Measurements from ENCODE around the gene DCLK1.

DCLK1 gene

DNA sequence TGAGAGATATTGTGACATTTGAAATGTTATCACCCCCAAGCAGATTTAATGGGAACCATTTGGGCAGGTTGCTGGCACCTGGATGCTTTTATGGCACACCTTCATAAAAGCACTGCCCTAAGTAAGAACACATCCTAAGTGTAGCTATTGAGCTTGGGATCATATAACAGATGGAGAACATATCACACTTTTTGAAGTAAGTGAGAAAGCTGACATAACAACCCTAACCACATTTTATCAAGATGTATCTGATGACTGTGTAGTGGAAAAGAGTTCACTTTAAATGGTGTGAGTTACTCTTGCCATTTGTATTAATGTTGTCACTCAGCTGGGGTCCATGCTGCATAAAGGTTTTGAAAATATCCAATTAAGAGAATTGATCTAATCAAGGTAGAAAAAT, 287.9 kb downstream of the DCLK1 start:
- DNase-seq (ENCODE audit: low read depth in 2 of 2) = no peak
- TF ChIP-seq, protein P1, sequence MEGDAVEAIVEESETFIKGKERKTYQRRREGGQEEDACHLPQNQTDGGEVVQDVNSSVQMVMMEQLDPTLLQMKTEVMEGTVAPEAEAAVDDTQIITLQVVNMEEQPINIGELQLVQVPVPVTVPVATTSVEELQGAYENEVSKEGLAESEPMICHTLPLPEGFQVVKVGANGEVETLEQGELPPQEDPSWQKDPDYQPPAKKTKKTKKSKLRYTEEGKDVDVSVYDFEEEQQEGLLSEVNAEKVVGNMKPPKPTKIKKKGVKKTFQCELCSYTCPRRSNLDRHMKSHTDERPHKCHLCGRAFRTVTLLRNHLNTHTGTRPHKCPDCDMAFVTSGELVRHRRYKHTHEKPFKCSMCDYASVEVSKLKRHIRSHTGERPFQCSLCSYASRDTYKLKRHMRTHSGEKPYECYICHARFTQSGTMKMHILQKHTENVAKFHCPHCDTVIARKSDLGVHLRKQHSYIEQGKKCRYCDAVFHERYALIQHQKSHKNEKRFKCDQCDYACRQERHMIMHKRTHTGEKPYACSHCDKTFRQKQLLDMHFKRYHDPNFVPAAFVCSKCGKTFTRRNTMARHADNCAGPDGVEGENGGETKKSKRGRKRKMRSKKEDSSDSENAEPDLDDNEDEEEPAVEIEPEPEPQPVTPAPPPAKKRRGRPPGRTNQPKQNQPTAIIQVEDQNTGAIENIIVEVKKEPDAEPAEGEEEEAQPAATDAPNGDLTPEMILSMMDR (IDR thresholded peaks at IDR 0.05; ENCODE audit: low read depth, low read length) = no peak
- no peak overlapping the region for H3K4me3 ChIP-seq (replicated peaks in 1 of 2; ENCODE audit: low read depth in 2 of 2, low read length in 2 of 2)

DNA sequence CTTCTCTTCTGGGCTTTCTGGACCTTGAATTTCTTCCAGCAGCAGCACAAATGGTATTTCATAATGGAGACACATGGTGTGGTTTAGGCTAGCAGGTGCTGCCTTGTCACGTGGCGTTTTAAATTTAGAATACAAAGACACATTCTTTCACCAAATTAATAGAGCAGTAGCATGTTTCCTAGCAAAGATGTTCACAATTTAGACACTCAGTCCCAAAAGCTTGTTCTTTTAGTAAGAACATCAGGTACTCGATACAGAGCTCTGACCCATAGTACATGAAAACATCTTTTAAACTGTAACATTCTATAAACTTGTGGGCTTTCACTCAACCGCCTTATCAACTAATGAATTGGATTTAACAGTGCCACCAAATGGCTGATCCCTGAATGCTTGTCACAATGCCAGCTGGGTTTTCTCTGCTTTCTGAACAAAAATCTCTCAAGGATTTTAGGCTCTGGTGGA, 290.1 kb downstream of the DCLK1 start:
- peak in 1 of 2 donors; percentile 20 for DNase-seq (ENCODE audit: low read depth in 2 of 2)
- H3K4me3 ChIP-seq (replicated peaks in 1 of 2; ENCODE audit: low read depth in 2 of 2, low read length in 2 of 2) = no peak overlapping the region
- TF ChIP-seq, protein P1 (IDR thresholded peaks at IDR 0.05; ENCODE audit: low read depth, low read length) = no peak

DNA sequence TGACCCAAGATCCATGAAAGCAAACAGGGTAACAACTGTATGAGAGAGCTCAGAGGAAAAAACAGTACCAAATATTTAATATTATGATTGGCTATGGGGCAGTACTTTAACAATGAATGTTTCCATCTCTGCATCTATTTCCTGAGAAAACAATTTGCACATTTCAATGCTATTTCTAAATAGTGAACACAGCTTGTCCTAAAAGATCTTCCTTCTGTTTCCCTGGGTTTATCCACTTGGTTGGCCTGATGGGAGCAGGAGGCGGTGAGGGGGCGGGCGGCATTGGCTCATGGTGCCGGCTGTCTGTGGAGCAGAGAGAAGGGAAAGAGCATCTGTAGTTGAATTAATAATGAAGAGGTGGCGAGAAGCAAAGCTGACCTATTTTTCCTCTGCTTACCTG, 291.4 kb downstream of the DCLK1 start:
- TF ChIP-seq, protein P1 (IDR thresholded peaks at IDR 0.05; ENCODE audit: low read depth, low read length) = no peak
- no peak for DNase-seq (ENCODE audit: low read depth in 2 of 2)
- no peak overlapping the region for H3K4me3 ChIP-seq (replicated peaks in 1 of 2; ENCODE audit: low read depth in 2 of 2, low read length in 2 of 2)

DNA sequence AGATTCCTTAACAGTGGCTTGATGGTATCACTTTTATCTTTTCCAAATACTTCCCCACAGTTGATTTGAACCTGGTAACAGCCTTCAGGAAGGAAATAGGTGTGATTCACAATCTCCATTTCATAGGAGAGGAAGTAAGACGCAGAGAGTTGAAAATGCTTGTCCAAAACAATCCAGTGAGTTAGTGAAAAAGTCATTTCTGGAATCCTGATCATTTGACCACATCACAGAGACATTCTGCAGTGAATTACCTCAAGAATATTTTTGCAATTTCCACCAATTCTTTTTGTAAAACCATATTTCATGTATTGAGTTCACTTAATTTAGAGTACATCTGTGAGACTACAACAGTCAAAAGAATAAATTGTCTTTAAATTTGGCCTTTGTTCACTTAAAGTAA, 292.8 kb downstream of the DCLK1 start:
- TF ChIP-seq, protein P1 (IDR thresholded peaks at IDR 0.05; ENCODE audit: low read depth, low read length) = no peak
- no peak overlapping the region for H3K4me3 ChIP-seq (replicated peaks in 1 of 2; ENCODE audit: low read depth in 2 of 2, low read length in 2 of 2)
- peak; percentile 68 to 96 for DNase-seq (ENCODE audit: low read depth in 2 of 2)

DNA sequence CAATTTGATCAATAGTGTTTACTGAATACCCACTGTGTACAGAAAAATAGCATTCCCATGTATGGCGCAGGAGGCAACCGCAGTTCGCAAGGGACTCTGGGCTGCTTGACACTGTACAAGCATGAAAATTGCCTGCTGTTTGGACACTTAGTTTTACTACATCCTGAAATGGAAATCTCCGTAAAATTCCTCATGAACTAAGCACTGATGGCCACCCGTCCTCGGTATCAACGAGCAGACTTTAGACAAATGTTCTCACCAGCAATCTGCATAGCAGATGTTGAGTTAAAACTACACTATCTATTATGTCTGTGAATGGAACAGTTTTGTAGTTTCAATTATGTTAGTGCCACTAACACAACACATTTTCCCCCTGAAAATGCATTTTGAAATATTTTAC, 294.7 kb downstream of the DCLK1 start:
- TF ChIP-seq, protein P1 (IDR thresholded peaks at IDR 0.05; ENCODE audit: low read depth, low read length) = no peak
- no peak overlapping the region for H3K4me3 ChIP-seq (replicated peaks in 1 of 2; ENCODE audit: low read depth in 2 of 2, low read length in 2 of 2)
- DNase-seq (ENCODE audit: low read depth in 2 of 2) = no peak

DNA sequence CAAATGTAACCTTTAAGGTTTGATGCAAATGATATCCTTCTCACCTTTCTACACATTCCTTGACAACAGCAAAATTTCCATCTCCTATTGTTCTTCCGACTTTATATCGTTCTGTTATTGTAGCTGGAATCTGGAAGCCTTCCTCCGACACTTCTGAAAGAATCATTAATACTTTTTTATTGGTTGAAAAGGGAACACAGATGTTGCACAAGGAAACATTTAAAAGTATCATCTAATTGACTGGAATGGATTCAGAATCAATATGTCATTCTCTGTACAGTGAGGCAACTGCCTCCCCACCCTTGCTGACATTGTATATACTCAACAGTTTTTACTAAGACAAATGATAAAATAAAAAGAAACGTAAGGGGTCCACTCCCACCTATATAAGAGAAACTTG, 295.2 kb downstream of the DCLK1 start:
- no peak for DNase-seq (ENCODE audit: low read depth in 2 of 2)
- H3K4me3 ChIP-seq (replicated peaks in 1 of 2; ENCODE audit: low read depth in 2 of 2, low read length in 2 of 2) = no peak overlapping the region
- TF ChIP-seq, protein P1 (IDR thresholded peaks at IDR 0.05; ENCODE audit: low read depth, low read length) = no peak

DNA sequence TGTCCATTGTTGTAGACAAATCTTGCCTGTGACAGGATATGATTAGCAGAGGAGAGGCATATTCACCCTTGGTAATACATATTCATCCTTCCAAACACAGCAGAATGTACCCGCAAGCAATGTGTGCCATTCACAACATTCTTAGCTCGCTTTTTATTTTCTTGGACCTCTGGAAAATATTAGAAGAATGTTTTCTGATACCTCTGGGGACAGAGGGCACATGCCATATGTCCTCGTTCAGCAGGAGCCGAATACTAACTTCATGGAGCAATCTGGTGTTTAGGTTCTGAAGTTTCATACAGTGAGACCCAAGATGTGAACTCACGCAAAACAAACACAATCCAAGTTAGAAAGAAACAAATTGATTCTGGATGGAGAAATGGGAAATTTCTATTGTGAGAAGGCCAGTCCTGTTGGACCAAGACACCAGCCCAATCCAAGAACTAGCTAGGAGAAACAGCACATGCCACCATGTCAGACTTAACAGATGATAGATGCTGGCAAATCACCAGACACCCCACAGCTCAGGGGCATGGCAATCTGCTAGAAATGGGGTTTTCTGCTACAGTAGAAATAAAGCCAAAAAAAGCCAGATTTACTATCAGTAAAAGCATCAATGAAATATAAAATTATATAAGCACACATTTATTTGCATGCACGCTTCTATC, 297.4 kb downstream of the DCLK1 start:
- TF ChIP-seq, protein P1 (IDR thresholded peaks at IDR 0.05; ENCODE audit: low read depth, low read length) = no peak
- DNase-seq (ENCODE audit: low read depth in 2 of 2) = no peak
- H3K4me3 ChIP-seq (replicated peaks in 1 of 2; ENCODE audit: low read depth in 2 of 2, low read length in 2 of 2) = no peak overlapping the region
